Erythroblast (primary cell): Measurements from ENCODE around the gene ZBTB11.

Experiments
- GATA1 ChIP-seq: IDR thresholded peaks from 2 replicates; pipeline ENCODE4 v1.6.1; 2011; ENCODE audit warnings: low read depth, mild to moderate bottlenecking, control low read depth, low read length, moderate library complexity
- POLR2A ChIP-seq: IDR thresholded peaks from 2 replicates; pipeline ENCODE4 v1.6.1; 2011; ENCODE audit warnings: mild to moderate bottlenecking, low read length

DNA sequence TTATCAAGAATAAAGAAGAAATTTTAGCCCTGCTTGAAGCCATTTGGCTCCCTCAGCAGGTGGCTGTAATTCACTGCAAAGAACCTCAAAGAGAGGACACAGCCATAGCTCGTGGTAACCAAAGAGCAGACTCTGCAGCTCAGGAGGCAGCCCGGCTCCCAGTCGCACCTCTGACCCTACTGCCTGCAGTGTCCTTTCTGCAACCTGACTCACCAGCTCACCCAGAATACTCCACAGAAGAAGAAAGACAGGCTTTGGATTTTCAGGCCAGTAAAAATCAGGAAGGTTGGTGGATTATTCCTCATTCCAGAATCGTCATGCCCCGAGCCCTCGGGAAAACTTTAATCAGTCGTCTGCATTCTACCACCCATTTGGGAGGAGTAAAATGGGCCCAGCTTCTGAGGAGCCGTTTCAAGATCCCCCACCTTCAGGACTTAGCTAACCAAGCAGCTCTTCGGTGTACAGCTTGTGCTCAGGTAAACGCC is 38.6 kb downstream of the ZBTB11 start:
- TF ChIP-seq POLR2A (no peak), GATA1 (no peak)
